ENCODE results near the gene SCRN1.

SCRN1 gene

GRCh38 chr7:29890251-29890650 lies 99.3 kb downstream of the SCRN1 start:
- no peak for DNase-seq (ENCODE audit: low read depth)

GRCh38 chr7:29889288-29889687 lies 100.3 kb downstream of the SCRN1 start:
- no peak for DNase-seq (ENCODE audit: low read depth)

- DNase-seq (ENCODE audit: low read depth), result no peak
Observed at GRCh38 chr7:29888006-29888405, 101.6 kb downstream of the SCRN1 start.

GRCh38 chr7:29886827-29887226 lies 102.8 kb downstream of the SCRN1 start:
- DNase-seq (ENCODE audit: low read depth), result no peak

- DNase-seq (ENCODE audit: low read depth), result no peak
Observed at GRCh38 chr7:29885626-29886025, 104.0 kb downstream of the SCRN1 start.

GRCh38 chr7:29884399-29885272 lies 105.0 kb downstream of the SCRN1 start:
- DNase-seq (ENCODE audit: low read depth), result no peak

- no peak for DNase-seq (ENCODE audit: low read depth)
Observed at GRCh38 chr7:29883462-29884398, 105.9 kb downstream of the SCRN1 start.

- DNase-seq (ENCODE audit: low read depth), result no peak
Observed at GRCh38 chr7:29882481-29882880, 107.1 kb downstream of the SCRN1 start.

- no peak for DNase-seq (ENCODE audit: low read depth)
Observed at GRCh38 chr7:29881724-29882123, 107.9 kb downstream of the SCRN1 start.

GRCh38 chr7:29879609-29880008 lies 110.0 kb downstream of the SCRN1 start:
- peak; percentile 77 for DNase-seq (ENCODE audit: low read depth)

- peak; percentile 24 for DNase-seq (ENCODE audit: low read depth)
Observed at GRCh38 chr7:29878081-29878688, 111.4 kb downstream of the SCRN1 start.

- DNase-seq (ENCODE audit: low read depth), result no peak
Observed at GRCh38 chr7:29877196-29877595, 112.4 kb downstream of the SCRN1 start.

- DNase-seq (ENCODE audit: low read depth), result no peak
Observed at GRCh38 chr7:29875741-29876140, 113.9 kb downstream of the SCRN1 start.

- no peak for DNase-seq (ENCODE audit: low read depth)
Observed at GRCh38 chr7:29873644-29874294, 115.8 kb downstream of the SCRN1 start.

- DNase-seq (ENCODE audit: low read depth), result peak; percentile 34
Observed at GRCh38 chr7:29871787-29872398, 117.7 kb downstream of the SCRN1 start.
